Right cardiac atrium (tissue), 5 donors: ENCODE results near the gene PIAS1. TPM values are rescaled to one million over a fixed set of nuclear protein-coding genes. Genes with fewer than 3 reads are reported as not detected.
"Not testable (repeated sequence)": the region's sequence is repeated elsewhere in the genome, so short reads cannot be mapped to it uniquely, and the experiment has no call there.

Experiments
- ATAC-seq, 2 donors: fragments of 200-7000 bp; cut with Tn5 transposase; one replicate each; pipeline versions ENCODE4 v1.8.0 to v1.9.1; 2020; ENCODE audit warnings: moderate library complexity in 2 of 2, mild to moderate bottlenecking in 1 of 2
- DNase-seq, 3 donors: peaks; one replicate each; pipeline ENCODE4 v3.0.0-alpha.2; 2020
- H3K27ac ChIP-seq: one replicate; pipeline ENCODE4 v1.5.1; 2013; ENCODE audit warnings: mild to moderate bottlenecking, low read length, control low read depth, moderate library complexity
- H3K27me3 ChIP-seq: one replicate; pipeline ENCODE4 v1.6.1; 2013; ENCODE audit not compliant: control insufficient read depth, insufficient read depth
- H3K4me1 ChIP-seq: one replicate; pipeline ENCODE4 v1.6.1; 2013; ENCODE audit warnings: low read length; ENCODE audit not compliant: control insufficient read depth, insufficient read depth
- H3K4me3 ChIP-seq: one replicate; pipeline ENCODE4 v1.5.1; 2013; ENCODE audit warnings: low read length, control low read depth
- H3K9me3 ChIP-seq: one replicate; pipeline ENCODE4 v1.6.1; 2013; ENCODE audit warnings: low read length; ENCODE audit not compliant: control insufficient read depth
- WGBS: extraction: QIAGEN DNeasy Blood & Tissue Kit; methylation state at CpG from one replicate; pipeline ENCODE4 v1.1.7; 2013; 5-methylcytosine and 5-hydroxymethylcytosine counted together
- intact Hi-C, 4 donors: fragments of 100-400 bp; cut with DNase I; formaldehyde crosslinking; loops; one replicate each; pipeline versions ENCODE4 v1.11.0 to v1.14.0; 2022 to 2023
- polyA plus RNA-seq: library from polyadenylated mRNA; stranded (reverse); fragments of 200-250 nt; gene quantifications from one replicate; pipeline ENCODE4 v1.2.3, GENCODE V29; 2013
- total RNA-seq, 4 donors: library from RNA; stranded (reverse); fragmentation: NEBNext Ultra II Directional; extraction: Animal tissue kit (Norgen Biotek cat#: 25700); gene quantifications; one replicate each; pipeline ENCODE4 v1.2.1, GENCODE V29; 2021
- donor health status: healthy with polysubstance abuse.
- donor health status: DM: no; HTN: yes; CAD: no.
- donor health status: DM: no; HTN: no; CAD: no.
- donor health status: DM: no; HTN: yes; CAD: no; lungs with severe emphysema.
- donor health status: DM: yes; HTN: yes; CAD: no.

The PIAS1 gene
- total and polyA plus RNA-seq, 5 donors, result 8.7 to 38.2 (median 34.7) TPM

GRCh38 chr15:68152342-68152741 is 98.2 kb downstream of the PIAS1 start:
- DNase-seq (no peak), ATAC-seq (no peak)
- WGBS, result 96% methylated on average over 2 of the region's 2 CpGs
- Histone ChIP-seq H3K4me1 (no peaks in the 10 kb centered on the region), H3K27ac (no peak overlapping the region), H3K27me3 (no peaks in the 10 kb centered on the region), H3K4me3 (no peak overlapping the region), H3K9me3 (no peaks in the 10 kb centered on the region)
- intact Hi-C loops, result loop anchor here in 2 of 4 donors (10.0 kb wide), 1 partner anchor 98 kb away; the partner anchor contains the start of gene PIAS1 (in 2 of the 2)

- no peak overlapping the region for H3K27ac ChIP-seq
- H3K4me1 ChIP-seq, result no peaks in the 10 kb centered on the region
- H3K9me3 ChIP-seq, result no peaks in the 10 kb centered on the region
- H3K27me3 ChIP-seq, result no peaks in the 10 kb centered on the region
- intact Hi-C loops, result loop anchor here (2.0 to 10.0 kb wide), 3 partner anchors 100 to 292 kb away; partner anchors contain the start of gene PIAS1 (in 2 of the 4)
- no peak overlapping the region for H3K4me3 ChIP-seq
- 27% methylated on average over 4 of the region's 4 CpGs for WGBS
- ATAC-seq, result peak; percentile 47 to 69
- peak in 2 of 3 donors; percentile 27 to 46 for DNase-seq
These were observed 100.9 kb downstream of the PIAS1 start for GRCh38 chr15:68154923-68155559.

GRCh38 chr15:68157074-68157473 is 103.0 kb downstream of the PIAS1 start:
- Histone ChIP-seq H3K9me3 (no peaks in the 10 kb centered on the region), H3K27ac (no peak overlapping the region), H3K4me3 (no peak overlapping the region), H3K27me3 (no peaks in the 10 kb centered on the region), H3K4me1 (no peaks in the 10 kb centered on the region)
- 0% methylated on average over 1 of the region's 1 CpG for WGBS
- ATAC-seq (no peak), DNase-seq (no peak)
- intact Hi-C loops, result loop anchor here in 3 of 4 donors (5.0 to 10.0 kb wide), 2 partner anchors 102 to 290 kb away; partner anchors contain the start of gene PIAS1 (in 2 of the 3)

GRCh38 chr15:68158046-68158628 is 104.0 kb downstream of the PIAS1 start:
- intact Hi-C loops, result loop anchor here in 3 of 4 donors (5.0 to 10.0 kb wide), 2 partner anchors 103 to 291 kb away; partner anchors contain the start of gene PIAS1 (in 2 of the 3)
- H3K27me3 ChIP-seq, result no peaks in the 10 kb centered on the region
- no peaks in the 10 kb centered on the region for H3K9me3 ChIP-seq
- no peaks in the 10 kb centered on the region for H3K4me1 ChIP-seq
- H3K4me3 ChIP-seq, result no peak overlapping the region
- WGBS, result 55% methylated on average over 3 of the region's 3 CpGs
- ATAC-seq (no peak), DNase-seq (no peak)
- no peak overlapping the region for H3K27ac ChIP-seq

- no peak for DNase-seq
- no peaks in the 10 kb centered on the region for H3K4me1 ChIP-seq
- H3K27me3 ChIP-seq, result no peaks in the 10 kb centered on the region
- intact Hi-C loops, result no loop called here
- no peak overlapping the region for H3K4me3 ChIP-seq
- no peaks in the 10 kb centered on the region for H3K9me3 ChIP-seq
- no peak for ATAC-seq
- H3K27ac ChIP-seq, result no peak overlapping the region
These were observed 109.1 kb downstream of the PIAS1 start for GRCh38 chr15:68163191-68163590.

GRCh38 chr15:68166847-68167246 is 112.7 kb downstream of the PIAS1 start:
- no peak overlapping the region for H3K27ac ChIP-seq
- no peak for DNase-seq
- ATAC-seq, result no peak
- H3K9me3 ChIP-seq, result no peaks in the 10 kb centered on the region
- no peaks in the 10 kb centered on the region for H3K4me1 ChIP-seq
- 90% methylated on average over 4 of the region's 4 CpGs for WGBS
- H3K27me3 ChIP-seq, result no peaks in the 10 kb centered on the region
- no peak overlapping the region for H3K4me3 ChIP-seq
- intact Hi-C loops, result no loop called here

GRCh38 chr15:68172037-68172436 is 117.9 kb downstream of the PIAS1 start:
- H3K27ac ChIP-seq, intact Hi-C loops, H3K27me3 ChIP-seq, H3K4me1 ChIP-seq, DNase-seq, H3K4me3 ChIP-seq, H3K9me3 ChIP-seq, ATAC-seq: not testable (repeated sequence)
- WGBS, result 70% methylated on average over 2 of the region's 2 CpGs

- Histone ChIP-seq H3K4me1 (no peaks in the 10 kb centered on the region), H3K4me3 (no peak overlapping the region), H3K27me3 (no peaks in the 10 kb centered on the region), H3K9me3 (no peaks in the 10 kb centered on the region), H3K27ac (no peak overlapping the region)
- over 99% methylated on average over 4 of the region's 4 CpGs for WGBS
- intact Hi-C loops, result no loop called here
- DNase-seq (no peak), ATAC-seq (no peak)
These were observed 119.0 kb downstream of the PIAS1 start for GRCh38 chr15:68173119-68173518.

- no peak for ATAC-seq
- Histone ChIP-seq H3K27me3 (no peaks in the 10 kb centered on the region), H3K27ac (no peak overlapping the region), H3K4me1 (no peaks in the 10 kb centered on the region), H3K4me3 (no peak overlapping the region), H3K9me3 (no peaks in the 10 kb centered on the region)
- WGBS, result 64% methylated on average over 2 of the region's 2 CpGs
- no peak for DNase-seq
- intact Hi-C loops, result no loop called here
These were observed 121.4 kb downstream of the PIAS1 start for GRCh38 chr15:68175526-68175925.

- H3K27ac ChIP-seq, result no peak overlapping the region
- intact Hi-C loops, result no loop called here
- WGBS, result 92% methylated on average over 3 of the region's 3 CpGs
- H3K9me3 ChIP-seq, result no peaks in the 10 kb centered on the region
- H3K4me1 ChIP-seq, result no peaks in the 10 kb centered on the region
- ATAC-seq (no peak), DNase-seq (no peak)
- no peak overlapping the region for H3K4me3 ChIP-seq
- no peaks in the 10 kb centered on the region for H3K27me3 ChIP-seq
These were observed 122.5 kb downstream of the PIAS1 start for GRCh38 chr15:68176601-68177000.

- intact Hi-C loops, result no loop called here
- Histone ChIP-seq H3K4me1 (no peaks in the 10 kb centered on the region), H3K27ac (no peak overlapping the region), H3K4me3 (no peak overlapping the region), H3K9me3 (no peaks in the 10 kb centered on the region), H3K27me3 (no peaks in the 10 kb centered on the region)
- no peak for ATAC-seq
- no peak for DNase-seq
These were observed 123.6 kb downstream of the PIAS1 start for GRCh38 chr15:68177742-68178141.
